Liver (tissue), 3 donors: Measurements from ENCODE around the gene GPR107.

Source experiments
- CTCF ChIP-seq: fragments of 150-350 bp; IDR thresholded peaks from 2 replicates; pipeline ENCODE4 v1.5.1; 2017; ENCODE audit warnings: improper control_type of control experiment, low read depth, low read length; ENCODE audit not compliant: missing input control
- EGR1 ChIP-seq, 2 donors: IDR thresholded peaks; 2 replicates each; pipeline ENCODE4 v1.6.1; 2016 to 2018; ENCODE audit warnings: antibody characterized with exemption in 2 of 2, low read depth in 2 of 2
- FOXA1 ChIP-seq: IDR thresholded peaks from 2 replicates; pipeline ENCODE4 v1.6.1; 2016; ENCODE audit warnings: antibody characterized with exemption
- JUND ChIP-seq, 2 donors: IDR thresholded peaks; 2 replicates each; pipeline ENCODE4 v1.6.1; 2016; ENCODE audit warnings: antibody characterized with exemption in 2 of 2
- MAX ChIP-seq: IDR thresholded peaks from 2 replicates; pipeline ENCODE4 v1.6.1; 2016; ENCODE audit warnings: antibody characterized with exemption
- RAD21 ChIP-seq, 2 donors: IDR thresholded peaks; 2 replicates each; pipeline ENCODE4 v1.6.1; 2016; ENCODE audit warnings: antibody characterized with exemption in 2 of 2, mild to moderate bottlenecking in 2 of 2
- REST ChIP-seq: IDR thresholded peaks from 2 replicates; pipeline ENCODE4 v1.6.1; 2016; ENCODE audit warnings: antibody characterized with exemption, mild to moderate bottlenecking
- TAF1 ChIP-seq: conservative IDR thresholded peaks from 2 replicates; pipeline ENCODE4 v1.6.1; 2016; ENCODE audit warnings: antibody characterized with exemption, mild to moderate bottlenecking
- YY1 ChIP-seq: IDR thresholded peaks from 2 replicates; pipeline ENCODE4 v1.6.1; 2016; ENCODE audit warnings: antibody characterized with exemption, mild to moderate bottlenecking
- TF ChIP-seq, protein P1 (sequence below): IDR thresholded peaks from 2 replicates; pipeline ENCODE4 v1.6.1; 2016; ENCODE audit warnings: antibody characterized with exemption
- donor health status: healthy.
- donor health status: healthy.

- TF ChIP-seq CTCF (no peak), MAX (no peak), RAD21 (IDR thresholded peaks at IDR 0.05) (no peak), TAF1 (no peak), REST (no peak), JUND (IDR thresholded peaks at IDR 0.05) (no peak), EGR1 (IDR thresholded peaks at IDR 0.05; ENCODE audit: low read depth in 2 of 2) (no peak), FOXA1 (no peak), YY1 (no peak)
- TF ChIP-seq, protein P1, sequence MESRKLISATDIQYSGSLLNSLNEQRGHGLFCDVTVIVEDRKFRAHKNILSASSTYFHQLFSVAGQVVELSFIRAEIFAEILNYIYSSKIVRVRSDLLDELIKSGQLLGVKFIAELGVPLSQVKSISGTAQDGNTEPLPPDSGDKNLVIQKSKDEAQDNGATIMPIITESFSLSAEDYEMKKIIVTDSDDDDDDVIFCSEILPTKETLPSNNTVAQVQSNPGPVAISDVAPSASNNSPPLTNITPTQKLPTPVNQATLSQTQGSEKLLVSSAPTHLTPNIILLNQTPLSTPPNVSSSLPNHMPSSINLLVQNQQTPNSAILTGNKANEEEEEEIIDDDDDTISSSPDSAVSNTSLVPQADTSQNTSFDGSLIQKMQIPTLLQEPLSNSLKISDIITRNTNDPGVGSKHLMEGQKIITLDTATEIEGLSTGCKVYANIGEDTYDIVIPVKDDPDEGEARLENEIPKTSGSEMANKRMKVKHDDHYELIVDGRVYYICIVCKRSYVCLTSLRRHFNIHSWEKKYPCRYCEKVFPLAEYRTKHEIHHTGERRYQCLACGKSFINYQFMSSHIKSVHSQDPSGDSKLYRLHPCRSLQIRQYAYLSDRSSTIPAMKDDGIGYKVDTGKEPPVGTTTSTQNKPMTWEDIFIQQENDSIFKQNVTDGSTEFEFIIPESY: no peak
Measured at GRCh38 chr9:130018265-130018664, 35.4 kb upstream of the GPR107 start.
